HG03378 (cell line): ENCODE data around the gene TADA3.

Experiments used
- ATAC-seq: cut with Tn5 transposase; IDR thresholded peaks from one replicate; pipeline ENCODE4 v1.9.1; 2021; ENCODE audit warnings: mild to moderate bottlenecking, moderate library complexity; ENCODE audit not compliant: unreplicated experiment

The TADA3 gene

DNA sequence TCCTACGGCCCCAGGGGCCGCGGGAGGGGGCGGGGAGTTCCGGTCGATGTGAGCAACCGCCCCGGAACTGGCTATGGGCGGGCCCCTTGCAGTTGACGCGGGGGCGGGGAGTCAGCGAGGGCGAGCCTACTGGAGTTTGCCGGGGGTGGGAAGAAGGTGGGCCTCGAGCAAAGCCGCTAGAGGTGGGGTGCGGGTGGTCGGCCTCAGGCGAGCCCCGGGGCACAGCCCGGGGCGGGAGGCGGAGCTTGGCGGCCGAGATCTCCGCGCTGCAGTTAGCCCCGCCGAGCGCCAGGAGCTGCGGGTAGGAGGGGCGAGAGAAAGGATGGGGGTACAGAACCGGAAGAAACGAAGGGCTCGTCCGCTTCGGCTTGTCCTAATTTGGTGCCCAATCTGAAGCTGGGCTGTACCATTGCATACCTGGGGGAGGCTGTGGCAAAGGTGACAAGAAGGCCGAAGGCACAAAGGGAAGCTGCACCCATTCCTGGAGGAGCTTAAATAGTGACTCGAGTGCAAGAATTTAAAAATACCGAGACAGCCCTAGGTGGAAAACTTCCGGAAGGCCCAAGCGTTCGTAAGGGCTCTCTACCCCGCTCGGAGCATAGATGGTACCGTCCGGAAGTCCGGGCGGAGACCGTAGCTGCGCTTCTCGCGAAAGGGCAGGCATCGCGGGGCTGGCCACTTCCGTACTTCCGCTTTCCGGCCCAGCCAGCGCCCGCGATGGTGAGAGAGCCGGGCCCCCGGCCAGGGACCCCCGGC lies at the start of gene TADA3, which contains the start of gene ARPC4:
Gene TADA3, minus strand, starts transcription at position 69 of the 756 bp plus-strand sequence. CDS start 1,007 bp downstream, outside the sequence.
Gene ARPC4, plus strand, starts transcription at position 678 of the 756 bp plus-strand sequence. Its CDS starts 40 bp downstream, at position 718.
- ATAC-seq, result peak; percentile 86

DNA sequence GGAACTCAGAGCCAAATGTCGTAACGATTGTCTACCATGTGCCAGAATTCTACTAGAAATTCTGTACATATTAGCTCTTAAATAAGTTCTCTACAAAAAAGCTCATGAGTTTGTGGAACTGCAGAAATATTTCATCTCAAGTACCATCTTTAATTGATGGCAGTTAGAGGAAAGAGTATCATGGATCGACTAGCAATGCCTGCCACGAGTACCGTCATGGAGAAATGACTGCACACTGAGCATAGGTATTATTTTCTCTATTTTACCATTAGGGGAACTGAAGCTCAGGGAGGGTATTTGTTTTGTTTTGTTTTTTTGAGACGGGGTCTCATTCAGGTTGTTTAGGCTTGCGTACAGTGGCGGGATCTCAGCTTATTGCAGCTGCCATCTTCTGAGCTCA lies 48.7 kb upstream of the TADA3 start:
- ATAC-seq, result no peak

- no peak for ATAC-seq
These were observed 46.6 kb upstream of the TADA3 start for GRCh38 chr3:9838856-9839255.

- no peak for ATAC-seq
These were observed 45.7 kb upstream of the TADA3 start for GRCh38 chr3:9837701-9838582.

DNA sequence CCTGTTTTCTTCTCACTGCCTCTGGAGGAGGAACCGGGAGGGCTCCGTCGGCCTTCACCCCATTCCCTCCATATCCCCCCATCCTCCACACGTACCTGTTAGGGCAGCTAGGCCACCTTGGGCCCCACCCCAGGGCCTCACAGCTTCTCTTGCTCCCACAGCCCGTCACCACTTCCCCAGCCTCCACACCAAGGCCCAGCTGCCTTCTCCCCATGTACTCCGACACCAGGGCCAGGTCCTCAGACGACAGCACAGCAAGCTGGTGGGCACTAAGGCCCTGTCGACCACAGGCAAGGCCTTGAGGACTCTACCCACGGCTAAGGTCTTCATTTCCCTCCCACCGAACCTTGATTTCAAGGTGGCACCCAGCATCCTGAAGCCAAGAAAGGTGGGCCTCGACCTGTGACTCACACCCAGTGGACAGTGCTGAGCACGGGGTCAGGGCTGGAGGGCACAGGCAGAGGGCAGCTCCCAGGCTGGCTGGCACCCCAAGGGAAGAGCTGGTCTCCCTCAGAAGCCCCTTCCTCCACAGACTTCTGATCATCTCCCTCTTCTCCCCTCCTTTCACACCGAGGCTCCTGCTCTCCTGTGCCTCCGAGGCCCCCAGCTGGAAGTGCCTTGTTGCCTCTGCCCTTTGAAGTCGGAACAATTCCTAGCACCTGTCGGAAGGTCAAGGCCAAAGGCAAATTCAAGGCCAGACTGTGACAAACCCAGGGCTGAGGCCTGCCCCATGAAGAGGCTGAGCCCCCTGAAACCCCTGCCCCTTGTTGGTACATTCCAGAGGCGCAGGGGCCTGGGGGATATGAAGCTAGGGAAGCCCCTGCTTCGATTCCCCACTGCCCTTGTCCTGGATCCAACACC lies 42.5 kb upstream of the TADA3 start:
- ATAC-seq, result no peak

DNA sequence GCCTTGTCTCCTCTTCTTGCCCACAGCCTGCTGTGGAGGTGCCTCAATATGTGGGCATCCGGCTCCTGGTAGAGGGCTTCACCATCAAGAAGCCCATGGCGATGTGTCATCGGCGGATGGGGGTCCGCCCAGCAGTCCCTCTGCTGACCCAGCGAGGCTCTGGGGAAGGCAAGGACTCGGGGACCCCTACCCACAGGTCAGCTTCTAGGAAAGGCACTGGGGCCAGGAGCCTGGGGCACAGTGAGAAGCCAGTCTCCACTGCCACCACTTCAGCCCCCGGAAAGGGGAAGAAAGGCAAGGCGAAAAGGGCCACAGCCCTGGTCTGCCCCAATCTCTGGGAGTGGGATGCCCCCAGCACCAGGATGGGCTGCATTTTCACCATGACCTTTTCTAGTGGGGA lies 40.8 kb upstream of the TADA3 start:
- ATAC-seq, result no peak

DNA sequence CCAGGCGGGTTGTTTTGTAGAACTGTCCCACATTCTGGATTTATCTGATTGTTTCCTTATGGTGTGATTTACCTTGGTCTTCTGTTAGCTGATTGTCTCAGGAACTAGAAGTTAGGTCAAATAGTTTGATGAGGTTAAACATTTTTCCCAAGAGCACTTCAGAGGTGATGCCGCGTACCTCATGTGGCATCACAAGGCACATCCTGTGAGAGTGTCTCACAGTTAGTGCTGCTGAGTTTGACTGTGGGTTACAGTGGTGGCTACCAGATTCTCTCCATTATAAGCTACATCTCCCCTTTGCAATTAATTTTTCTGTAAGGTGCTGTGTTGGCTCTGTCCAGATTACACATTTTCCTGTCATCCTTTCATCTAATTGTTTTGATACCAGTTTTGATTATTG lies 39.0 kb upstream of the TADA3 start:
- ATAC-seq, result no peak

DNA sequence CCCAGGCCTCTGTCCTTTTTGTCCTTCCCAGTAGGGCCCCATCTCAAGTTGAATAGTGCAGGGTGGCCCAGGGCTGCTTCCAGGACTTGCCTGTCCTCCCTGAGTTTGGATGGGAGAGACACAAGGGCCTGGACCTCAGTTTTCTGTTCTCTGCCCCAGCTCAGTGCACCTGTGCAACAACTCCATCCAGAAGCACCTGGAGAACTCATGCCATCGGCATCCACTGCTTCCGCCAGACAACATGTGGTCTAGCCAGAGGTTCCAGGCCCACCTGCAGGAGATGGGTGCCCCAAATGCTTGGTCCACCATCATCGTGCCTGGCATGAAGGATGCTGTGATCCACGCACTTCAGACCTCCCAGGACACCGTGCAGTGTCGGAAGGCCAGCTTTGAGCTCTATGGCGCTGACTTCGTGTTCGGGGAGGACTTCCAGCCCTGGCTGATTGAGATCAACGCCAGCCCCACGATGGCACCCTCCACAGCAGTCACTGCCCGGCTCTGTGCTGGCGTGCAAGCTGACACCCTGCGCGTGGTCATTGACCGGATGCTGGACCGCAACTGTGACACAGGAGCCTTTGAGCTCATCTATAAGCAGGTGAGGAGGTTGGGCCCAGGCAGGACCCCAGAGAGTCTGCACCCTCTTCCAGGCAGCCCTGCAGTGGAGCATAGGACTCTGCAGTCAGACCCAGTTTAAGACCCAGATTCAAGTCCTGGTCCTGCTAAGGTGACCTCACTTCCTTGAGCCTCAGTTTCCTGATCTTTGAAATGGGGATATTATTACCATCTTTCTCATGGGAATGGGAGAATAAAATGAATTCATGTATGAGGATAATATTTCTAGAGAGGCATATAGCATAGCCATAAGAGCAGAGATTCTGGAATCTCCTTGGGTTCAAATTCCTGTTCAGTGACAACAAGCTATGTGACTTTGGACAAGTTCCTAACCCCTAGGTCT lies 36.8 kb upstream of the TADA3 start:
- no peak for ATAC-seq

GRCh38 chr3:9826815-9827573 lies 34.7 kb upstream of the TADA3 start:
- ATAC-seq, result no peak

GRCh38 chr3:9825451-9826040 lies 33.3 kb upstream of the TADA3 start:
- ATAC-seq, result no peak

DNA sequence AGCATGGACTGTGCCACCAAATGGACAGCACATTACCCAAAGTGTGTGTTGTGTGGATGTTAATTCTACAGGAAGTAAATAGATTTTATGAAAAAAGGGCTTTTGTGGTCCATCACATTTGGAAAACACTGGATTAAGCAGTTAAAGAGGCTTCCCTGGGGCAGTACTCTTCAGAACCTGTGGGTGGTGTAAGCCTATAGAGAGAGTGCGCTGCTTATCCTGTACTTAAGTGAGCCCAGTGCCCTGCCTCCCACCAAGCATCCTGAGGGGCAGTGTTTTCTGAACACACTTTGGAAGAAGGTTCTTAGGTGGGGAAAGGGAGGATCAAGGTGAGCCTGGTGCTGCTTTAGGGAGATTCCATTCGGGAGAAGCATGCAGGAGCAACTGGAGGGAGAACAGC lies 28.7 kb upstream of the TADA3 start:
- ATAC-seq, result no peak

- ATAC-seq, result no peak
These were observed 28.3 kb upstream of the TADA3 start for GRCh38 chr3:9820543-9820942.

- no peak for ATAC-seq
These were observed 26.5 kb upstream of the TADA3 start for GRCh38 chr3:9818666-9819335.

- ATAC-seq, result no peak
These were observed 25.2 kb upstream of the TADA3 start for GRCh38 chr3:9817436-9817835.

- ATAC-seq, result no peak
These were observed 23.7 kb upstream of the TADA3 start for GRCh38 chr3:9815986-9816385.

GRCh38 chr3:9812870-9813483 lies 20.7 kb upstream of the TADA3 start:
- no peak for ATAC-seq

- no peak for ATAC-seq
These were observed 18.6 kb upstream of the TADA3 start for GRCh38 chr3:9810846-9811245.

DNA sequence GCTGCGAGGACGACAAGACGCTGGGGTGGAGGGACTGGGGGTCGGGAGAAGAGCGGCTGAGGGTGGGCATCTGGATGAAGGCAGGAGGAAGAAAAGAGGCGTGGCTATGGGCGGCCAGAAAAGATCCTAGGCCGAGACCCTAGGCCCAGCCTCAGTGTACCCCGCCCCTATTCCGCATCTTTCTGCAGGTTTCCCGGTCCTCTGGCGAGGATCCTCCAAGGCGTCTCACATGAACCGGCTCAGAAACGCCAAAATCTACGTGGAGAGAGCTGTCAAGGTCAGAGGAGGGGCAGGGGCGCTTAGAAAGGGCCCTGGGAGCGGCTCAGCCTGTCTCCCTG lies 18.1 kb upstream of the TADA3 start:
- ATAC-seq, result no peak
